ENCODE data around the gene GABARAP.

Gene GABARAP

DNA sequence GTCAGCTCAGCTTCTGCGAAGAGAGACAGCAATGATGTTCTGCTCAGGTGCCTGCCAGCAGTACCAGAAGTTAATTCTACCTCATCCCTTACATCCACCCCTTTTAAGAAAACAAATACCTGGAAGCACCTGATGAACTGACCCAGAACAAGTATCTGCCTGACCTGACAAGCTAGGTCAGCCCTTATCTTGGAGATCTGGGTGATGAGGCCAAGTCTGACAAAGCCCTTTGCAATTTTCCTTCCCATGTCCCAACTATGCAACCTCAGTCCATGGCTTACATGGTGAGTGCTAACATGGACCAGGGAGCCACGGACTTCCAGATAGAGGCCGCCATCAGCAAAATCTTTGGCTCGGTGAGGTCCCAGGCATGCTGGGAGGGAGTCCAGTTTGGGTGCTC is 18.9 kb downstream of the GABARAP start:
- DNase-seq (ENCODE audit: insufficient read length, low spot score) (no peak), FAIRE-seq (no peak)

DNA sequence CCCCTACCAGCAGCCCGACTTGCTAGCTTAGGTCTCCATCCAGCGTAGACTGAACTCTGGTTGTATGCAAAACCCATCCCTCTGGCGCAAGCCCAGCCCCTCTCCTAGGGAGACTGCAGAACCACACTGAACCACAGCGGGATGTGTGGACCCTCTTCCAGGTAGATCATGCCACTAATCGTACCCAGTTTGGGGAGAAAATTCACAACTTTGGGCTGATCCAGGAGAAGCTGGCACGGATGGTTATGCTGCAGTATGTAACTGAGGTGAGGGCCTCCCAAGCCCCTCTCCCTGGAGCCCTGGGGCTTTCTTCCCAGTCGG is 19.3 kb downstream of the GABARAP start:
- FAIRE-seq (no peak), DNase-seq (ENCODE audit: insufficient read length, low spot score) (no peak)

DNA sequence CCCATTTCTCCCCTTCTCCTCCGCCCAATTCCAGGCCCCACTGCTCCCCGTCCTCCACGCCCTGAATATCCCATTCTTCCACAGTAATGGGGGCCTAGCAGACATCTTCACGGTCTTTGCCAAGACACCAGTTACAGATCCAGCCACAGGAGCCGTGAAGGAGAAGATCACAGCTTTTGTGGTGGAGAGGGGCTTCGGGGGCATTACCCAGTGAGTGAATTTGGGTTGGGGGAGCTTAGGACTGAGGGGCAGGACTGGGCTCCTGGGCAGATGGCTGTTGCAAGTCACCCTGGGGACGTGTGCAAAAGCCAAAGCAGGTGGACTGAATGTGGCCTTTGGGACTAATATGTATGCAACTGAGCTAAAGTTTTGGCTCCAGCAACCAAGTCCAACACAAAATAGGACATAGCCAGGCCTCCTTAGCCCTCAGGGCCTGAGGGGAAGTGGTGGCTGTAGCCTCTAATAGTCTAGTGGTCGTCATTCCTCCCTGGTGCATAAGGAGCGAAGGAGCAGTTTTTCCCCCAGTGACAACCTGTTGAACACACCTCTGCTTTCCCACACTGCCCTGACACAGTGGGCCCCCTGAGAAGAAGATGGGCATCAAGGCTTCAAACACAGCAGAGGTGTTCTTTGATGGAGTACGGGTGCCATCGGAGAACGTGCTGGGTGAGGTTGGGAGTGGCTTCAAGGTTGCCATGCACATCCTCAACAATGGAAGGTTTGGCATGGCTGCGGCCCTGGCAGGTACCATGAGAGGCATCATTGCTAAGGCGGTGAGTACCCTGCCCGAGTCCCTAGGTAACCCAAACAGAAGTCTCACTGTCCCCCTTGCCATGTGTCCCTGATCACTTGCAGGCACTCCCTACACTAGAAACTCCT is 19.9 kb downstream of the GABARAP start:
- FAIRE-seq = no peak
- no peak for DNase-seq (ENCODE audit: insufficient read length, low spot score)

DNA sequence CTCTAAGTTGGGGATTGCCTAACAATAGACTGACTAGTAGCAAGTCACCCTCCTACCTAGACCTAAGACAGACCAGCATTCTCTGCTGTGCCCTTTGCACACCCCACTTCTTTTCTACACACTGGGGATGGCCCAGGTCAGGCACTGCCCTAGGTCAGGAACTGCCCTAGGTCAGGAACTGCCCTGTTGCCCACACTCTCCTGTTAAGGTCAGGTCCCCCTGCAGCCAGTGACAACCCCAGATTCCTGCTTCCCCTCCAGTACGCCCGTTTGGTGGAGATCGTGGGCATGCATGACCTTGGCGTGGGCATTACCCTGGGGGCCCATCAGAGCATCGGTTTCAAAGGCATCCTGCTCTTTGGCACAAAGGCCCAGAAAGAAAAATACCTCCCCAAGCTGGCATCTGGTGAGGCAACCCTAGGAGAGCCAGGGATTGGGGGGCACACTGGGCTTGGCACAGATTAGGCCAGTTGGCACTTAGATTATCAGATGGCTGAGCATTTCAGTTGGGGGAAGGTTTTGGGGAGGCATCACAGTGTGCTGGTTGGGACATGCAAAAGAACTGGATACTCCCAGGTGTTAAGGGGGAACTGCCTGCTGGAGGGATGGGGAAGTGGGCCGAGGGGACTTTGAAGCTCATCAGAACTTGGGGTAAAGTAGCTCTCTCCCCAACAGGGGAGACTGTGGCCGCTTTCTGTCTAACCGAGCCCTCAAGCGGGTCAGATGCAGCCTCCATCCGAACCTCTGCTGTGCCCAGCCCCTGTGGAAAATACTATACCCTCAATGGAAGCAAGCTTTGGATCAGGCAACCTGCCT is 20.8 kb downstream of the GABARAP start:
- FAIRE-seq (no peak), DNase-seq (ENCODE audit: insufficient read length, low spot score) (no peak)

DNA sequence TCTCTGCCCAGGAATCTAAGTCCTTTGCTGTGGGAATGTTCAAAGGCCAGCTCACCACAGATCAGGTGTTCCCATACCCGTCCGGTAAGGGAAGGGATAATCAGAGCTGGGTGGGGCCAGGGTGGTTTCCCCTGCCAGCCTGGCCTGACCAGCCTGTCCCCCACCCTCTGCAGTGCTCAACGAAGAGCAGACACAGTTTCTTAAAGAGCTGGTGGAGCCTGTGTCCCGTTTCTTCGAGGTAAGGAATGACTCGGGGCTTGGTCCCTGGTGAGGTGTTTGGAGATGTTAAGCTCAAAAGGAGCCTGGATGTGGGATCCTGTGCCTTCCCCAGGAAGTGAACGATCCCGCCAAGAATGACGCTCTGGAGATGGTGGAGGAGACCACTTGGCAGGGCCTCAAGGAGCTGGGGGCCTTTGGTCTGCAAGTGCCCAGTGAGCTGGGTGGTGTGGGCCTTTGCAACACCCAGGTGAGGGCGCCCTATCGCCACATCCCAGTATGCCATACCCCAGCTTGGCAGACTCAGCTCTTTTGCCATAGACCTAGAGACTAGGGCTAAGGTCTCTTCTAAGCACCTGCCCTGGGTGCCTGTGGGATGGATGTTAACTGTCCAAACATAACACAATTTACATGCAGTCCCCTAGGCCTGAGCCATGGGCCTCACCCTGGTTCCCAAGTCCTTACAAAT is 21.5 kb downstream of the GABARAP start:
- FAIRE-seq (peak; percentile 88), DNase-seq (ENCODE audit: insufficient read length, low spot score) (peak; percentile 63)

DNA sequence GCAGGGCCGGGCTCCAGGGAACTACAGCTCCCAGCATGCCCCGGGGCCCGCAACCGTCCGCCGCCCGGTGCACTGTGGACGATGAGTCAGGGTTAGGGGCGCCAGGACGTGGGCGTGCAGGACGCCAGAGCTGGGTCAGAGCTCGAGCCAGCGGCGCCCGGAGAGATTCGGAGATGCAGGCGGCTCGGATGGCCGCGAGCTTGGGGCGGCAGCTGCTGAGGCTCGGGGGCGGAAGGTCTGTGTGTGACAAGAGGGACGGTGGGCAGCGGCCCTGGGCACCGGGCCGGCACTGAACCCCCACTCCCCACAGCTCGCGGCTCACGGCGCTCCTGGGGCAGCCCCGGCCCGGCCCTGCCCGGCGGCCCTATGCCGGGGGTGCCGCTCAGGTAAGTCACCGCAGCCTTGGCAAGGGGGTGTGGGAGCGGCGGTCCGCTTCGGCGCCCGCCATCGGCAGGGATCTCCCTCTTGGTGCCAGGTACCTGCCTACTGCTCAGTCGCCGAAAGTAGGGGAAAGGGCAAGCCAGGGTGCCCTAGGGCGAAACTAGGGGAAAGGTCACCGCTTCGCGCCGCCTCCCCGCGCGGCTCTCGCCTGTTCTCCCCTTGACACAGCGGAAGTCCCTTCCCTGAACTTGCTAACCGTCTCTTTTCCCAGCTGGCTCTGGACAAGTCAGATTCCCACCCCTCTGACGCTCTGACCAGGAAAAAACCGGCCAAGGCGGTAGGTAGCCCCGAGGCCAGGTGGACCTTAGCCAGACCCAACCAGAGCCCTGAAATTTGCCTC is 22.2 kb downstream of the GABARAP start, which contains the start of the genes ACADVL and DLG4:
Gene ACADVL, plus strand, starts transcription at position 127 of the 781 bp plus-strand sequence. Its CDS starts 47 bp downstream, at position 174.
Gene DLG4, minus strand, starts transcription at position 25 of the 781 bp plus-strand sequence.
- DNase-seq (ENCODE audit: insufficient read length, low spot score) (peak; percentile 76), FAIRE-seq (peak; percentile 35)

DNA sequence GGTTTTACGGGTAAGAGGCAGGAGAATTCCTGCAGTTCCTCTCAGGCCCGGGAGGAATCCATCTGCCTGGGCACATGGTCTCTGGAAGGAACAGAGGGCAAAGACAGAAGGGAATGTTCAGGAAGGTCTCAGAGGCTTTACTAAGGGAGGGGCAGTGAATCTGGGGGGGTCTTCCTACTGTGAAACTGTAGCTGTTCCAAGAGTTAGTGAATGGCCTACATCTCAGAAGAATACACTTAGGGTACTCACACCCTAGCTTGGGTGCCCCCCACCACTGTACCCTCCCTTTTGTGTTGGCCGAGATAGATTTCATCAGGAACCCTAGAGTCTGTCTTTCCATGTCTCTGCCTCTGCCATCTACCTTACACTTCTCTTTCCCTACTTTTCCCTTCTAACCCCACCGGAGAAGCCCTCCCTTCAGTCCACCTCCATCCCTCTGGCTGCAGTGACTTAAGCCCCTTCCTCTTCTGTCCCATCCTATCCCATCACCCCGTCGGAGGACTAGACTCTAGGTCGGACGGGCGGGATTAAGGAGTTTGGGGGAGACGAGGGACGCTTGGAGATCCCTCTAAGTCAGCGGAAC is 22.9 kb downstream of the GABARAP start:
- FAIRE-seq = peak; percentile 93
- no peak for DNase-seq (ENCODE audit: insufficient read length, low spot score)

DNA sequence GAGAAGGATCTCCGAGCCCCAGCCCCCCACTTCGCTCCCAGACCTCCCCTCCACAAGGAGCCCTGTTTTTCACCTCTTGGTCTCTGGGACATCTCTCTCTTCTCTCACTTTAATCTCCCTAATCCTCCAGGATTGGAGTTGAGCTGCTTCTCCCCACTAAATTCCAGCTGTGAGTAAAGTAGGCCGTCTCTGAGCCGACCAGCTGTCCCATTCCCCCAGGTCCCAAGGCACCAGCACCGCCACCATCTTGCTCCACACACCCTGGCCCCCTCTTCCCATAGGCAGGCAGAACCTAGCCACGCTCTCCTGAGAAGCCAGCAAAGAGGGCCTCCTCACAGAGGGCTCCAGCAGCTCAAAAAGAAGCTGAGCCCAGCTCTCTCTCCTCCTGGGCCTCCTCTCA is 23.5 kb downstream of the GABARAP start:
- DNase-seq (ENCODE audit: insufficient read length, low spot score) (no peak), FAIRE-seq (no peak)

DNA sequence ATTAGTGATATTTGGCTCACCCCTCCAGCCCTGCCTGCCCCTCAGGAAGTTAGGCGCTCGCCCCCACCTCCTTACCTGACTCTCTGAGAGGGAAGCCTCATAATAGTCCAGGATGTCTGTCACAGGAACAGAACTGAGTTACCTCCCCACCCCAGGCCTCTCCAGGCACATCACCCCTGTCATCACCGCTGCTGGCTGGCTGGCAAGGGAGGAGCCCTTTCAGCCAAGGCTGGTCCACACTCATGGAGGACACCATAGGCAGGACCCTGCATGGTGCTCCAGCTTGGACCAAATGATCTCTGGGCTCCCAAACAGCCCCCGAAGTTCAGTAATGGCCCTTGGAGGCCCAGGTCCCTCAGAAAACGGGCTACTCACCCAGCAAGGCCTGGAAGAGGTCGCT is 24.1 kb downstream of the GABARAP start:
- DNase-seq (ENCODE audit: insufficient read length, low spot score) = no peak
- no peak for FAIRE-seq

DNA sequence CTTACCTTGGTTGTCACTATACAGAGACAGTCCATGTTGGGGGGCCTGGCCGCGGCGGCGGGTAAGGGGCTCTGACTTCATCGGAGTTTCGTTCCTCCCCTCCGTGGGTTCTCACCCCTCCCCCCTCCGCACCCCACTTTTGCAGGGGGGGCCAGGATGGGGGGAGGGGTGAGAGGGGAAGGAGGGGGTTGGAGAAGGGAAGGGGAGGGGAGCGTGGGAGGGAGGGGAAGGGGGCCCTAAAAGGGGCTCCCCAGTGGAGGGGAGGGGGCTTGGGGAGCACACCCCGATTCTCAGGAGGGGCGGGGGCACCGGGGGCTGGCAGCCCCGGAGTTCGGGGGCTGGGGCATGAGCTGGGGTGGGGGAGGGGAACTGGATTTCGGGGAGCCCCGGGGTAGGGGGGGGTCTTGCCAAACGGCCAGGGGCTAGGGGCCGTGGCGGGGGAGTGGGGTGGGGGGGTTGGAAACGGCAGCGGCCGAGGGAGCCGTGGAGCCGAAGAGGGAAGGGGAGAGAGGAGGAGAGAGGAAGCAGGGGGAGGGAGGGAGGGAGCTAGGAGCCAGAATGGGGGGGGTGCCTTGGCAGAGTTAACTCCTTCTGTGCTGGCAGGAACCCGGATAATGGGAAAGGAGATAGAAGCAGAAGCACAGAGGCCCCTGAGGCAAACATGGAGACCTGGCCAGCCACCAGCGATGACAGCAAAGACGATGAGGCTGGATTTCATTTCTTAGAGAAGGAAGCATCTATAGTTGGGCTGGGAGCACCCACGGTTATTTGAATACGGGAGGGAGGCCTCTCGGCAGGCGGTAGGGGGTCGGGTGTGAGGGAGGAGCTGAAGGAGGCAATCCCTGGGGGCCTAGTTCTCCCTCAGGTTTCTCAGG is 24.9 kb downstream of the GABARAP start:
- peak; percentile 66 for FAIRE-seq
- DNase-seq (ENCODE audit: insufficient read length, low spot score) = no peak

DNA sequence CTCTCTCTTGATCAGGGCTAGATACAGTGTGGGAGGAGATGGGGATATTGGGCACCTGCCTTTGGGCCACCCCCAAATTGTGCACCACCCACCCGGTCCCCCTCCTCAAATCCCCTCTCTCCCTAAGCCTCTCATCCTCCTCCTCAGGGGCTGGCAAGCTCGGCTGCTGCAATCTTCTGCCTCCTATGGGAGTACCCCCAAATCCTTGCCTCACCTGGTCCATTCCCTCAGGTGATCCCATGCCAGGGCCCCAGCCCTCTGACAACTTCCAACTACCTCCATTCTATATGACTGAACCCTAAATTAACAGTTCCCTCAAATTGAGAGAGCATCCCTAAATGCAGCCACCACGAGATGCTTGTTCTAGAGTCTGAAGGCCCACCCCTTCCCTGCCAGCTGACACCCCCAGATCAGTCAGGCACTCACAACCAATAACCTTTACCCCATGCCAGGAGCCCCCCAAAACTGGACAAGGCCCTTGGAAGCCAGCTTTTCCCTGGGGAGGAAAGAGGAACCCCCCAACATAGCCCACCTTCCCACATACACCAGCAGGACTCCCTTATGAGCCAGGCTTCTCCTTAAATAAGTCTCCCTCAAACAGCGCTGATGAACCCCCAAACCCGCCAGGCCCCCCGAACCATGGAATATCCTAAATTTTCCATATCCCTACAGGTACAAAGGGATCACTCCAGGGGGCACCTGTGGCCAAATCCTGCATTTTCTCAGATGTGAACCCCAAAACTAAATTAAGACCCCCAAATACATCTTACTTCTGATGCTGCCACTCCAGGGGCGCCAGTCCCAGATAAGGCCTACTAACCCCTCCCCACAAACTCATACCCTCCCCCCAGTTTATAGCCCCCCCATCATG is 25.8 kb downstream of the GABARAP start:
- FAIRE-seq = no peak
- no peak for DNase-seq (ENCODE audit: insufficient read length, low spot score)

DNA sequence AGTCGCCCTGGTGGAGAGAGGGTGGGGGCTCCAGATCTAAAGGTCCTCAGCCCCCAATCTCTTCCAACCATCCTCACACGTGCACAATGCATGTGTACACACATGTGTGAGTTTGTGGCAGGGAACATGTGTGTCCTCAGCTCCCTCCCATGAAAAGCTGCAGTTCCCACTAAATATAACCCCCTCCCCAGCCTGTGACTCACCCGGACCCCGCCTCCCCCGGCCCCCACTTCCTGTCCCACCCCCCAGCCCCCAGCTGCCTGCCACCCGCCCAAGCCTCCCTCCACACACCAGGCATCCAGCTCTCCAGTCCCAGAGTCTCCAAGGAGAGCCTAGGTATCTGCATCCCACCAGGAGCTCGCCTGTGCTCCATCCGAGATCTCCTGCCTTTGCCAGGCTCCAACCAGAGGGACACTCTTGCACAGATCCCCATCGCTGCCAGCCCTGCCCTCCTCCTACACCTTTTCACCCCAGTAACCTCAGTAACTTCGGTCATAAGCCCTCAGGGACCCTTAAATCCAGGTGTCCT is 26.5 kb downstream of the GABARAP start:
- FAIRE-seq = no peak
- DNase-seq (ENCODE audit: insufficient read length, low spot score) = no peak

DNA sequence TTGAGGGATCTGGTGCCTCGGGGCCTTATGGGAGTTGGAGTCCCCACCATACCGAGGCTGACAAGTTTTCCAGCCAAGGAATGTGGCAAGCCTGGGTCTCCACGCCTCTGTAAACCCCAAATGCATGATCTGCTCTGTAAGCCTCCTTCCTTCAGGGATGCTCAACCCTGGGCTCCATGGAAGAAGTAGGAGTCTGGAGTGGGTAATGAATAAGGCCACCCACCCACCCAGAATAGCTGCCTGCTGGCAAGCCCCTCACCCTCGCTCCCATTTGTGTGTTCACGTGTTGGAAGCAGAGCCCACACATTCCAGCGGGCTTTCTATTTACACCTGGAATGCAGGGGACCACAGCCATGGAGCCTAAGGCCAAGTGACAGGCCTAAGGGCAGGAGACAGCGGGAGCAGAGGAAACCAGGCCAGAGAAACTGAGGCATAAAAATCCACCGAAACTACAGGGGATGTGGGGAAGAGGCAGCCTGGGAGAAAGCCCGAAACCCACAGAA is 27.1 kb downstream of the GABARAP start:
- FAIRE-seq = no peak
- DNase-seq (ENCODE audit: insufficient read length, low spot score) = no peak

DNA sequence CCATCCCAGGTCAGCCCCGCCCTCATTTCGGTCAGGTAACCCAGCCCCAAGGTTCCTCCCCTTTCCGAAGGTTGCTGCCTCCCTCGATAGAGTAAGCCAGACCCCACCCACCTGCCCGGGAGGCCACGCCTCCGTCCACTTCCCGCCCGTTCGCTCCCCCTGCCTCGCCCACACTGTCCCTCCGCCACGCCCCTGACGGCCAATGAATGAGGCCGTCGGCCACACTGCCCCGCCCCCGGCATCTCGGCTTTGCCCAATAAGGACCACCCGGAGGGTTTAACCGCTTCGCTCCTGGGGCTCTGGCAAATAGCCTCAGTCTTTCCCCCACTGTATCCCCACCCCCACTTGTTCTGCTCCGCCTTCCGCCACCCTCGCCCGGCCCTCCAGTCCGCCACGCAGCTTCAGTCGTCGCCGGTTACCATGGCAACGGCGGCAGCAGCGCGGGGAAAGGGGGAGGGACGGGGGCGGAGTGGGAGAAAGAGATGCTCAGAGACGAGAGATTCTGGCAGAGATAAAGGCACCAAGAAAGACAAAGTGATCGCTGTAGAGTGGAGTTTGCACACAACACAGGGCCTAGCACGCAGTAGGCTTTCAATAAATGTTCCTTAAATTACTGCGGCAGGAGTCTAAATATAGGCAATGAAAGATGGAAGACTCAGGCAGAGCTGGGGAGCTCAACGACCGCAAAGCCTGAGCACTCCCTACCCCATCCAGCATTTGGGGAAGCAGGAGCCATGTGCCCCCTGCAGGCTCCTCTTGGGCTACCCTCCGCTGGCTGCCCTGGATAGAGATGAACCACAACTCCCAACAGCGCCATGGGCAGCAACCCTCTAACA is 27.7 kb downstream of the GABARAP start:
- DNase-seq (ENCODE audit: insufficient read length, low spot score) = peak; percentile 99
- peak; percentile 97 for FAIRE-seq

DNA sequence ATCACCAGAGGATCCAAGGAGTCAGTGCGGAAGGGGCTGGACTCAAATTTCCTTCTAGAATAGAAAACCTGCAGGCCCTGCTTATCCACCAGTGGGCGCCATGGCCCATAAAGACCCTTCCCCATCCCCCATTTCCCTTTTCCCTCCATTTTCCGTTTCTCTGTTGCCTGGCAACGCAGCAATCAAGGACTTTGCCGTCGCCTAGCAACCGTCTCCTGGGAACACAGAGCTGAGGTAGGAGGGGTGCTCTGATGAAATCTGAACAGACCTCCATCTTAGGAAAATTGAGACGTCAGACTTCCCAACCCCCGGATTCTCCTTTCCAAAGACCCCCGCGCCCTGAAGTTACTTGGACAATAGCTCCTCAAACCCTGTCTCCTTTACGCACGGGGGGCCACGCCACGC is 28.4 kb downstream of the GABARAP start:
- no peak for DNase-seq (ENCODE audit: insufficient read length, low spot score)
- FAIRE-seq = no peak

DNA sequence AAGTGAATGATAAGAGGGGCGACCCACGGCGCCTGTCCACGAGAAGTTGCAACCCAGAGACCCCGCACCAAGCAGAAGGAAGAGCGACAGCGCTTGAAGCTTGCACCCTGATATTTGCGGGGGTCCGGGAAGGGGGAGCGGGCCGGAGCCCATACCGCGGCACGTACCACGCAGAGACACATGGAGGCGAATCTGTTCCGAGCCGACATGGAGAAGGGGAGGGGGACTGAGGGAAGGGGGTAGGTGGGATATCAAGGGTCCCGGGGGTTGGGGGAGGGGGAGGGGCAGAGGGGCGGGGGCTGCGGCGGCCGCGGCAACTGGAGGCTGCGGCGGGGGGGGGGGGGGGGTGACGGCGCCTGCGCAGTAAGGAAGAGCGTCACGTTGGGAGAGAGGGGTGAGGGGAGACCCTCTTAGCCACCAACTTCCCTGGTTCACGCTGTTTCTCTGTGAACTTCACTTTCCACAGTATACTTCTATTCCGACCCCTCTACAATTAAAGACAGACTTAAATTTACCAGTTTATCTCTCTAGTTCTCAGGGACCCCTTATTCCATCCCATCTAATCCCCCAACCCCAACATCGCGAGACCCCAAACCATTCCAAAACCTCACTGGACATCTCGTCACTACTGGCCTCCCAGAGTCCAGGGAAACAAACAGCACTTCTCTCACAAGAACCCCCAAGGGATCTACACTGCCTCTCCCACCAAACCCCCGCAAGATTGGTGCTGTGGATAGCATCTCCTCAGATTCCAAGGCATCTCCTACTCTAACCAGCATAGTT is 30.6 kb downstream of the GABARAP start:
- no peak for FAIRE-seq

More for the DNA sequence above, 30.6 kb downstream of the GABARAP start:
- DNase-seq (ENCODE audit: insufficient read length, low spot score) = no peak
